Kidney glomerular epithelial cell (primary cell): ENCODE data around the gene GALNT9.
A peak's percentile ranks its signal among the peaks of the same experiment; 100 is the strongest.

Experiments
- DNase-seq: peaks from one replicate; lab custom pipeline; 2025; lab: John Stamatoyannopoulos, UW

The GALNT9 gene

DNA sequence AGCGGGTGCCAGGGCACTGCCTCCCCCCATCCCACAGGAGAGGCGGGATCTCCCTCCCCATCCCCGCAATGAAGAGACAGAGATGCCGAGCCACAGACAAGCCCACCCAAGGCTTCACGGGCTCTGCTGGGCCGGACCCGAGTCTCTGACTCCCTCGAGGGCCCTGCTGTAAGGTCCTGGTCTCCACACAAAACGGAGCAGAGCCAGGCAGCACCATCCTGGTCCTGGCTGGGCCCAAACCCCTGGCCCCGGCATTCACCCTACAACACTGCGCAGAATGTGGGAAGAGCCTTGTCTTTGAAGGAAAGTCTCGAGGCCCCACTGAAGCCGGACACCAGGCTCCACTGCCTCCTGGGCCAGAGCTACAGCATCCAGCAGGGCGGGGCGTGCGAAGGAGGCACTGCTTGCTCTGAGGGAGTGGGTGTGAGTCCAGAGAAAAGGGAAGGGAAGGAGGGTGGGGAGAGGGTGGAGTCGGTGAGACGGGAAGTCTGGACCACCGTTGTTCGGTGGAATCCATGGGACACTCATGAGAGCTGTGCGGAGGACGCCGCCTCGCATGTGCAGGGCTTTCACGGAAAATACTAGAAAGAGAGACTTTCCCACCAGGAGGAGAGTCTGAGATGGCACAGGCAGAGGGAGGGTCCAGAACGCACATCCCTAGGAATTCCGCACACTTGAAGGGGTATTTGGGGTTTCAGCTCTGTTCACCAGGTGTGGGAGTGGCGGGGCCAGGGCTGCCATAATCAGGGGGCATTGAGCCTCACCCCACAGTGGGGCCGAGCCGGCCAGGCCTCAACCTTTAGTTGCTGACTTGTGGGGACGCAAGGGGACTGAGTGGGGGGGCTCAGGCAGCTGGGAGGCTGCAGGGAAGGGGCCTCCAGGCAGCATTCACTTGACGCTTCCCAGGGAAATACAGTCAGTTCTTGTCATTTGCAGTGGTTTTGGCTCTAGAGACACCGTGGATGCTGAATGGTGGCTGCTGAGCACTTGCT is 36.8 kb downstream of the GALNT9 start:
- DNase-seq, result no peak

DNA sequence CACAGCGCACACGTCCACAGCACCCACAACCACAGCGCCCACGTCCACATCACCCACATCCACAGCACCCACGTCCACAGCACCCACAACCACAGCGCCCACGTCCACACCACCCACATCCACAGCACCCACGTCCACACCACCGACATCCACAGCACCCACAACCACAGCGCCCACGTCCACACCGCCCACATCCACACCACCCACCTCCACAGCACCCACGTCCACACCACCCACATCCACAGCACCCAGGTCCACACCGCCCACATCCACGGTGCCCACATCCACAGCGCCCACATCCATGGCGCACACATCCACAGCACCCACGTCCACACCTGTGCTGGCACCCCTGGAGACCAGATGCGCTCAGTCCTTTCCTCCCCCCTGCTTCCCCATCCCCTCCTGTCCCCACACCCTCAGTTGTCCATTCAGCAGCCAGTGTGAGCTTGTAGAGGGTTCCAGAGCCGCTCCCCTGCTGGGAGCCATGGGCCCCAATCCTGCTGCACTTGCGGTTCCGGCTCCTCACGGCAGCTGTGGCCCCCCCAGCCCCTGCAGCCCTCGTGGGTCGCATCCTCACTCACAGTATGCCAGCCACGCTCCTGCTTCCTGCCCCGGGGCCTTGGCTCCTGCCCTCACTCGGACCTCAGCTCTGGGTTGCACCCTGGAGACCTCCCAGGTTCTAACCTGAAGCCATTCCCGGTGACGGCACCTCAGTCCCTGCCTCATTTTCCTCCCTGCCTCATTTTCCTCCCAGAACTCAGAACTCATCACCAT is 37.8 kb downstream of the GALNT9 start:
- no peak for DNase-seq

DNA sequence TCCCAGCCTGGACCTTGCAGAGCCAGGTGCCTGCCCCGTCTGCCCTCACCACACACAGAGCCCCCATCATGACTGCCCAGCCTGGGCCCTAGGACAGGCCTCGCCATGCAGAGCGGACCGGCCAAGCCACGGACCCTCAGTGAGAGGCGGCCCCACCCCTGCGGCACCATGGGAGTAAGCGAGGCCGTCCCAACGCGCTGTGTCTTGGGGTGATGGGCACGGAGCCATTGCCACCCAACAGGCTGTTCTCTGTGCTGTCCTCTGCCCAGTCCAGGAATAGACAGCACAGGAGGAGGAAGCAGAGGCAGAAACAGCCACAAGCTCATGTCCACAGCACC is 39.2 kb downstream of the GALNT9 start:
- no peak for DNase-seq

DNA sequence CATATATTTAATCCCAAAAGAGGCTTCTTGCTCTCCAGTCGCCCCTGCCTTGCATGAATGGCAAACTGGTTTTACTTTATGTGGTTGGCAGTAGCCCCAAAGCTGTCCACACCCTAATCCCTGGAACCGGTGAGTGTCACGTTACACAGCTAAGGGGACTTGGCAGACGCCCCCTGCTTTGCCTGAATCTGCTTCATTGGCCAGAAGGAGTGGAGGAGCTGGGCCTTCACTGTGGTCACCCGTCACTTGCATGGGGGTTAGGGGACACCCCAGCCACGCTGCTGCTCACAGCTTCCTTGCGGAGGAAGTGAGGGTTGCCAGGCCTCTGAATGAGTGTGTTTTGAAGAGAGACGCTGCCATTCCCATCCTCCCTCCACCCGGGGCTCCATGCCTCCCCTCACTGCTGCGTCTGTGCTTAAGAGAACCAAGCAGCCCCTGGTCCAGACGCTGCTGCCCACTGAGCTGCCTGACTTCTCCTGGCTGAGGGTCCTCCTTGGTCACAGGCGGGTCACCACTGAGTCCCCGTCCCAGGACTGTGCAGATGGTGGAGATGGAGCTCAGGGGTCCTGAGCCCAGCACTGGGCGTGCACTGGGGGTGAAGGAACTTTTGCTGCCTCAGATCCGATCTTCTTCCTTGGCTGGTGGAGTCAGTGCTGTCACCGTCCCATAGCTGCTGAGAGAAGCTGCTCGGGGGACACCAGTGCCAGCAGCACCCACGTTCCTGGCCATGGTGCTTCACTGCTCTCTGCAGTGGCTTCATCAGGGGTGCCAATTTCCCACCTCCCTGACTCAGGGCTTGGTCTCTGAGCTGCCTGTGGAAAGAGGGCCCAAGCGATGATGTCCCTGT is 39.8 kb downstream of the GALNT9 start:
- no peak for DNase-seq

DNA sequence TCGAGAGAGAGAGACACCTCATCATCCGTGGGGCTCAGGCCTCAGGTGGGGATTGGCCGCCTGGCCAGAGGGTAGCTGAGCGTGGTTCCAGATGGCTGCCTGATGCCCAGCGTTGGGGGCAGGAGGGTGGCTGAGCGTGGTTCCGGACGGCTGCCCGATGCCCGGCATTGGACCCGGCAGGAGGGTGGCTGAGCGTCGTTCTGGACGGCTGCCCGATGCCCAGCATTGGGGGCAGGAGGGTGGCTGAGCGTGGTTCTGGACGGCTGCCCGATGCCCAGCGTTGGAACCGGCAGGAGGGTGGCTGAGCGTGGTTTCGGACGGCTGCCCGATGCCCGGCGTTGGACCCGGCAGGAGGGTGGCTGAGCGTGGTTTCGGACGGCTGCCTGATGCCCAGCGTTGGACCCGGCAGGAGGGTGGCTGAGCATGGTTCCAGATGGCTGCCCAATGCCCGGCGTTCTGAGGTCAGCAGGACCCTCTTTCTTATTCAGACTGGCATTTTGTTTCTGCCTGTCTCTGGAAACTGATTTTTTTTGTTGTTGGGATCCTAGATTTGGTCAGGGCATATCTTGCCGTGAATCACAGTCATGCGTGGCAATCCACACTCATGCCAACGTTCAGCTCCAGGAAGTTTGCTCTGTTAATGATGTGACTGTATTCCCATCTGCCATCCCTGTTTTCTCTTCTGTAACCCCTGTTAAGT is 40.7 kb downstream of the GALNT9 start:
- no peak for DNase-seq

DNA sequence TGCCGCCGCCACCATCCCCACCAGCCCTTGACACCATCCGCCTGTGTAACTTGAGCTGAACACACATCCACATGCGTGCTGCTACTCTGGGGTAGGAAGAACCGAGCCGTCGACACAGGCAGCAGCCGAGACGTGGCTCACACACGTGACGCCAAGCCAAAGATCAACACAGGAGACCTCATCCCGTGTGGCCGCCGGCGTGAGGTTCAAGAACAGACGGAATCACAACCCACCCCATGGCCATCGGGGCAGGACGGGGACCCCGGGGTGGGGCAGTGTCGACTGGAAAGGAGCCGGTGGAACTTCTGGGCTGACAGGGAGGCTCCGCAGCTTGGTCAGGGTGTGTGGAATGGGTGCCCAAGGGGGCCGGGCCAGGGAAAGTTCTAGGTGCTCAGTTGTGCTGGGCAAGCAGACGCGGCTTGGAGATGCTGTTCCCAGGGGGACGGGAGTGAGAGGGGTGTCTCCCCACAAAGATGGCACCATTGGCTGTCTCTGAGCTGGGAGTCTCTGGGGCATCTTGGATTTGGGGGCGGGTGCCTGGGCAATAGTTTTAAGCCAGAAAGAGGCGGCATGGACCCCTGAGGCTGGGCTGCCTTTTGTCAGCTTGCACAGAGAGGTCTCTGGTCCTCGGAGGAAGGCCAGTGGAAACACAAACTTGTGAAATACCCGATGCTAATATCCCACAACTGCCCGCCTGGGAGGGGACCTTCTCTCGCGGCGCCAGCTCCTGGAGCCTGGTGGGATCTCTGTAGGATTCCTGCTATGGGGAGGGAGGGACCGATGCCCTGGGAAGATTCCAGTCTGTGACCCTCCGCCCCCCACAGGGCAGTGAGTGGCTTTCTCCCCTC is 41.8 kb downstream of the GALNT9 start:
- DNase-seq, result no peak

DNA sequence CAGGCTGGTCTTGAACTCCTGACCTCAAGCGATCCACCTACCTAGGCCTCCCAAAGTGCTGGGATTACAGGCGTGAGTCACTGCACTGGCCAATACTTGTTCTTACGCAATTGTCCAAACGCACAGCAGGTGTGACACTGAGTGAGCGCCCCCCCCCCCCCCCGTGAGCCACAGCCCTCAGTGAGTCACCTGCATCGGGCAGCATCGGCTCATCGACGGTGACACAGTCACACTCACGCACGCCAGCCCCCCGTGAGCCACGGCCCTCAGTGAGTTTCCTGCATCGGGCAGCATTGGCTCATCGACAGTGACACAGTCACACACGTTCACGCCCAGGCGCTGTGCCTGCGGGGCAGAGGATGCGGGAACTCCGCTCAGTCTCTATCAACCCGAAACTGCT is 42.5 kb downstream of the GALNT9 start:
- no peak for DNase-seq

DNA sequence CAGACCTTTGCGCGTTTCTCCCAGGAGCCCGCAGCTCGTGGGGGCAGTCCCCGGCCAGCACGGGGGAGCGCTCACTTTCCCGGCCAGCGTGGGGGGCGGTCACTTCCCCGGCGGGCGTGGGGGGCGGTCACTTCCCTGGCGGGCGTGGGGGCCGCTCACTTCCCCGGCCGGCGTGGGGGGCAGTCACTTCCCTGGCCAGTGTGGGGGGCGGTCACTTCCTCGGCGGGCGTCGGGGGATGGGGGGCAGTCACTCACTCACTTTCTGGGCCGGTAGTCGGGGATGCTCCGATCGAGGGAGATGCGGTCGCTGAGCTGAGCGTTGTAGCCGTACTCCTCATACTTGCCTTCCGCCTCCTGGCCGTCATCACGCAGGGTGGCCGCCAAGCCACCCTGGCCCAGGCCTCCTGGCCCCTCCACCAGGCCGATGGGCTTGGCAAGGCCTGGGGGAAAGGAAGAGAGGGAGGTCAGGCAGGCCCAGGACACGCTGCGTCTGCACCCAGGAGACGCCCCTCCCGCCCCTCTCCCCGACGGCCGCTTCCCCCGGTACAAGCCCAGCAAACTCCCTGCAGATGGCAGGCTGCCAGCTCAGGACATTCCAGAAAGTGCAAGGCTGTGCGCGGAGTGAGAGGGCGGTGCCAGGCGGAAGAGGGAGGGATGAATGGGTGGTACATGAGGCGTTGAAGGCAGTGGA is 43.3 kb downstream of the GALNT9 start:
- DNase-seq, result peak; percentile 56

DNA sequence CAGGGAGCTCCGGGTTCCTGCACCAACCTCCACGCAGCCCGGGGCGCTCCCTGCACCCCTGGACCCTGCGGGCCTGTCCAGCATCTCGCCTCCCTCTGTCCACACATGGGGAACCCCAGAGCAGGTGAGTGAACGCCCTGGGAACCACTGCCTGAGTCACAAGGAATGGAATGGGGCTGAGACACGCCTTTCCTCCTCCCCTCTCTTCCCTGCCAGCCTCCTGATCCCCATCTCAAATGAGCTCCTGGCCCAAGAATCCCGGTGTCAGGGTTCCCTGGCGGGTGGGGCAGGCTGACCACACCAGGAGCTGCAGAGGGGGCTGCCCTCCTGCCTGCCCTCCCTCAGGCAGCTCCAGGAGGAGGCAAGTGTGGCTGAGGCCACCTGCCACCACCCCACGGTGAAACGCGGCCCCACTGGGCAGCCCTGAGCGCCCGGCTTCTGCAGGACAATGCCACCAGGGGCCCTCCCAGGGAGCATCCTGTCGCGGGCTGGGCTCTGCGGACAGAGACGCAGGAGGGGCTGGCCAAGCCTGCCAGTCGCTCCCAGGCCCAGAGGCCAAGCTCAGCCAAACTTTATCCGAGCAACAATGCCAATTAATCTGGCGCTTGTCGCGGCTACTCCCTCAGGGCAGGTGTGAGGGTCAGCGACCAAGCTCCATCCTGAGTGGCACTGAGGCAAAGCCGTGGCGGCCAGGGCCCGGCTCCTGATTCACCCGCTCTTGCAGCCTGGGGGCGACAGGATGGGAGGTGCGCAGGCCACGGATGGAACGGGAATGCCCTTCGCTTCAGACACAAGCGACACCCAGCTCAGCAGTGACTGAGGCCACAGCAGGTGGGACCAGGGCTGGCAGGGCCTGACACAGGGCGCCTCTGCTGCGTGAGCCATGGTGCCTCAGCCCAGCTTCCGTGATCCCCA is 44.3 kb downstream of the GALNT9 start:
- DNase-seq, result no peak

DNA sequence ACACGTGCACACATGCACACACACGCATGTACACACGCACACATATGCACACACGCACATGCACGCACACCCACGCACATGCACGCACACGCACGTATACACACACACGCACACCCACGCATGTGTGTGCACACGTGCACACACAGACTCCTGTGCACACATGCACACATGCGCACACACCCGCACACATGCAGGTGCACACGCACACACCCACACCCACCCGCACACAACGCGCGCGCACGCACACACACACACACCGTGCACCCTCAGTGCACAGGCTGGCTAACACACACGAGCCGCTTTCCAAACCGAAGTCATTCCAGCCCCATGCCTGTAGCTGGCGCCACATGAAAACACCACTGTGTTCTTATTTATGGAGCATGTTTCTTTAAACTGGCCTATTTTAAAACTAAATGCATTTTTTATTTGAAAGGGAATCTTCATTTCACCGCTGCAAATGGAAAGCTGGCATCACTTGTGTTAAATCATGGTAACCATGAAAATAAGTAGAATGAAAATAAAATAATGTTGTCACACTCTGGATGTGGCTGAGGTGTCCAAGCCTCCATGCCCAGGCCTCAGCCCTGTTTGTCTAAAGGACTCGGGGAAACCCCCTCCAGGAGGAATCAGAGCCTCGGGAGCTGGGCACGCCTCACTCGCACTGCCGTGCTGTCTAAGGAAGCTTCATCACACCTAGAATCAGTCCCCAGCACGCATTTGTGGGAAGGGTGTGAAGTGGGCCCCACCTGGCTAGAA is 45.1 kb downstream of the GALNT9 start:
- DNase-seq, result peak; percentile 4

DNA sequence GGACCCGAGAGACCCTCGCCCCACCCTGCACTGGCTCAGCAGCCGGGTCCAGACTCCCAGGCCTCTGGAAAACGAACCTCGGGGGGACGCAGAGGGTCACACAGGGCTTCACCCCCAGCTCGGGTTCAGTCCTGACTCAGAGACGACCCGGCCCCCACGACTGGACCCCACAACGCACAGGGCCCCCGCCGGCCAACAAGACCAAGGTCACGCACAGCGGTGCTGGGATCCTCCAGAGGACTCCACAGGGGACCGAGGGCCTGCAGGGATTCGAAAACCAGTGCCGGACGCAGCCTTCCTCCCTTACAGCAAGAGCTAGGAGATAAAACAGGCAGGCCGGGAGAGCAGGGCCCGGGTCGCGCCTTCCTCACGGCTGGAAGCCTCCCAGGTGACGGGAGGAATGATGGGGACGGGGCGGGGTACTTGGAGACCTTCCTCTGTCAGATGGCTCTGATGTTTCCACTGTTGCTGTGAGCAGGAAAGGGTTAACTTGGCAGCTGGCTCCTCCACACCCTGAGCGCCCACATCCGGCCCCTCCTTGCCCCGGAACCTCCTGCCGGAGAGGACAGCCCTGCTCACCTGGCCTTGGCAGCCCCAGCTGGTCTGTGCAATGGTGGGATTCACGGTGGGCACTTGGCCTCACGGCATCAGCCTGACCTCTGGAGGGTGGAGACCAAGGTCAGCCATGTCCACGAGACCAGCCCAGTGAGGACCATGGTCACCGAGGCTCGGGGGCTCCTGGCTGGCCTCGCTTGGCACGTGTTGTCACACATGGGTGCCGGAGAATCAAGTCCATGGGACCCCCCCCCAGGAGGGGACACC is 46.2 kb downstream of the GALNT9 start:
- DNase-seq, result no peak

DNA sequence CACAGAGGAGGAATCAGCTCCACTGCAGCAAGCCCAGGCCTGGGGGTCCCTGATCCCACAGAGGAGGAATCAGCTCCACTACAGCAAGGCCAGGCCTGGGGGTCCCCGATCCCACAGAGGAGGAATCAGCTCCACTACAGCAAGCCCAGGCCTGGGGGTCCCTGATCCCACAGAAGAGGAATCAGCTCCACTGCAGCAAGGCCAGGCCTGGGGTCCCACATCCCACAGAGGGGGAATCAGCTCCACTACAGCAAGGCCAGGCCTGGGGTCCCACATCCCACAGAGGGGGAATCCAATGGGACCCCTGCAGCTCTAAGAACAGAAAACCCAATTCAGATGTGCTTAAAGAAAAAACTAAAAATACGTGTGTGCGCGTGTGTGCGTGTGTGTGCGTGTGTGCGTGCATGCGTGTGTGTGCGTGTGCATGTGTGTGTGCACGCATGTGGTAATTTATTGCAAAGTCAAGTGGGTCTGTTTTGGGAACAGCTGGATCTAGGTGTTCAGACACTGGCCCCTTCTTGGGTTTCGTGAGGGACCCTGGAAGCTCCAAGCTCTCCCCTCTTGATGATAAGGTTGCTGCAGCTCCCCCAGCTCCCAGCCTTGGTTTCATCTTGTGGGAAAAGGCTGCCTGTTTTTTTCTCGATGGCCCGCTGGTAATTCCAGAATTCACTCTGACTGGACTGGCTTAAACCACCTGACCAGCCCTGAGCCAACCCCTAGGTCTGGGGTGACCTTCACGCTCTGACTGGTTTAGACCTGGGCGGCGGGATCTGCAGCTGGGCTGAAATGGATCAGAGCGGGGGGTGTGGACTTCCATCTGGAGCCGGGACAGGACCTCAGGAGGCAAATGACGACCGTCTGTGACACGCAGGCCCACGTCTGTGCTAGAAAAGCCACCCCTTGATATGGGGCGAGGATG is 47.1 kb downstream of the GALNT9 start:
- no peak for DNase-seq

DNA sequence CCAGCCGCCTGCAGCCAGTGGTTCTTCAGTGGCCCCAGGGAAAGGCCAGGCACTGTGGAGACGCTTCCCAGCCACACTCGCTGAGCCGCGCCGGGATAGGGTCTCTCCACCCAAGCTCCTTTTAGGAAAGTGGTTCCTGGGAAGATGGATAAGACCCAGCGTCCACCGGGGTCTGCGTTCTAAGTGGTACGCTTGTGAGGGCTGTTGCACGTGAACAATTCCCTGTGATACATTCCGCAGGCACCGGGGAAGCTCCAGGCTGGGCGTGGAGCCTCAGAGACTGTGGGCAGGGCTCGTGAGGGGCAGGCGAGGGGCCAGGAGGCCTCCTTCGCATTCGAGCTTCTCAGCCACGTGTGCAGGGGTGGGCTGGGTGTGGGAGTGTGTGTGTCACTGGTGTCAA is 48.4 kb downstream of the GALNT9 start:
- DNase-seq, result no peak

DNA sequence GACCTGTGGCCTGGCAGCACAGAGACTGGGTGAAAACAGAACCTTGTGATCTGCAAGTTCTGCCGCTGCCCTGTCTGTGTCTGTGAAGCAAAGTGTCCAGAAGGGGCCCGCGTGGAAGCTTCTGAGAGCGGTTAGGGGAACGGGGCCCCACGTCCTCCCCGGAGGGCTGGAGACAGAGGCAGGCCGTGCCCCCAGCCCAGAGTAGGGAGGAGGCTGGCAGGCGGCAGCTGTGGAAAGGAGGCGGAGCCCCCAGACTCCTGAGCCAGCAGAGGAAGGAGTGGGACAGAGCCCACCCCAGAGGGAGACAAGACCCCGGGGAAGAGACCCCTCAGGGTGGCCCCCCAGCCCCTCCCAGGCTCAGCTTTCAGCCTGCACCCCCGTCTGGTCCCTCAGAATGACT is 49.0 kb downstream of the GALNT9 start:
- no peak for DNase-seq

DNA sequence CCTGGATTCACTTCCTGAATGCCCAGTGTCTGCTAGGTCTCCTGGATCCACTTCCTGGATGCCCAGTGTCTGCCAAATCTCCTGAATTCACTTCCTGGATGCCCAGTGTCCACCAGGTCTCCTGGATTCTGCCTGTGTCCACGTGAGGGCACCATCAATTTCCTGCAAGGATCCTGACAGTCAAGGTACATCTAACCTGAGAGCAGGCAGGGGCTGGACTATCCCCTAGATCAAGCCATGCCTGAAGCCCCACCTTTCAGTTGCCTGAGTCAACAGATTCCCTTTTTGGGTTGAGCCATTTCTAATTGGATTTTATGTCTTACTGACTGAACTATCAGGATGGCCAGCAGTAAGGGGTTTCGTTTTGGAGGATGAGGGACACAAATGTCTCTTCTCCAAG is 49.5 kb downstream of the GALNT9 start:
- DNase-seq, result no peak

DNA sequence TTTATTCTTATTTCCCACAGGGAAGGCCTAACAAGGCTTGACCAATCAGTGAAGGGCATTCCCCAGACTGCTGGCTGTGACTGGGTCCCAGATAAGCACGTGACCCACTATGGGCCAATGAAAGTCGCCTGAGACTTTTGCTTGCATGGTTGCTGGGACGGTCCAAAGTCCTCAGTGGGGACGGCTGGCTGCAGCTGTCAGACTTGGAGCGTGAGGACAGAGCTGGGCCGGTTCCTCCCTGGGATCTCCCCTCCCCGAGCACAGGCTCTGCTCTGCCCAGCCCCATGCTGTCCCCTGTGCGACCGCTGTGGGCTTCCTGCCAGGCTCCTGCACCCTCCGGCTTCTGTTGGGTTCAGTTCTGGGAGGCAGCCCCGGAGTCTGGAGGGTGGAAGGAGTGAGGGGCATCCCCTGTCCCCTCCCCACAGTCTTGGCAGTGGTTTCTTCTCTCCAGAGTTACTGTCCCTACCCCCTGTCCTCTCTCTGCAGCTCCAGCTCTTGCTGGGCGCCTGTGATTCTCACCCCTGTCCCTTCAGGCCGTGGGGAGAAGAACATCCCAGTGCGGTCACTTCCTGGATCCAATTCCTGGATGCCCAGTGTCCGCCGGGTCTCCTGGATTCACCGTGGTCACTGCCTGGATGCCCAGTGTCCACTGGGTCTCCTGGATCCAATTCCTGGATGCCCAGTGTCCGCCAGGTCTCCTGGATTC is 50.1 kb downstream of the GALNT9 start:
- DNase-seq, result no peak
